AG10803 (cell line): Measurements from ENCODE around the gene TSEN34.

Experiments
- DNase-seq: peaks from one replicate; pipeline ENCODE4 v3.0.0; 2010; ENCODE audit warnings: low read depth
- H3K4me3 ChIP-seq: 2 replicates; pipeline ENCODE4 v1.5.1; 2011; ENCODE audit warnings: mild to moderate bottlenecking, low read length, control low read depth
- TF ChIP-seq, protein P1 (sequence below): conservative IDR thresholded peaks from 2 replicates; pipeline ENCODE4 v1.5.1; 2011; ENCODE audit warnings: mild to moderate bottlenecking, low read length, control low read depth, inconsistent platforms

TSEN34 gene

GRCh38 chr19:54155694-54156093 is 35.4 kb upstream of the TSEN34 start:
- TF ChIP-seq, protein P1, sequence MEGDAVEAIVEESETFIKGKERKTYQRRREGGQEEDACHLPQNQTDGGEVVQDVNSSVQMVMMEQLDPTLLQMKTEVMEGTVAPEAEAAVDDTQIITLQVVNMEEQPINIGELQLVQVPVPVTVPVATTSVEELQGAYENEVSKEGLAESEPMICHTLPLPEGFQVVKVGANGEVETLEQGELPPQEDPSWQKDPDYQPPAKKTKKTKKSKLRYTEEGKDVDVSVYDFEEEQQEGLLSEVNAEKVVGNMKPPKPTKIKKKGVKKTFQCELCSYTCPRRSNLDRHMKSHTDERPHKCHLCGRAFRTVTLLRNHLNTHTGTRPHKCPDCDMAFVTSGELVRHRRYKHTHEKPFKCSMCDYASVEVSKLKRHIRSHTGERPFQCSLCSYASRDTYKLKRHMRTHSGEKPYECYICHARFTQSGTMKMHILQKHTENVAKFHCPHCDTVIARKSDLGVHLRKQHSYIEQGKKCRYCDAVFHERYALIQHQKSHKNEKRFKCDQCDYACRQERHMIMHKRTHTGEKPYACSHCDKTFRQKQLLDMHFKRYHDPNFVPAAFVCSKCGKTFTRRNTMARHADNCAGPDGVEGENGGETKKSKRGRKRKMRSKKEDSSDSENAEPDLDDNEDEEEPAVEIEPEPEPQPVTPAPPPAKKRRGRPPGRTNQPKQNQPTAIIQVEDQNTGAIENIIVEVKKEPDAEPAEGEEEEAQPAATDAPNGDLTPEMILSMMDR: no peak
- H3K4me3 ChIP-seq: no peak overlapping the region
- DNase-seq: no peak

- DNase-seq: no peak
- no peak overlapping the region for H3K4me3 ChIP-seq
- TF ChIP-seq, protein P1: no peak
Measured at GRCh38 chr19:54156490-54156889, 34.6 kb upstream of the TSEN34 start.

- no peak for DNase-seq
- TF ChIP-seq, protein P1: no peak
- H3K4me3 ChIP-seq: no peak overlapping the region
Measured at GRCh38 chr19:54156953-54157352, 34.2 kb upstream of the TSEN34 start.

GRCh38 chr19:54158812-54159351 is 32.2 kb upstream of the TSEN34 start:
- TF ChIP-seq, protein P1: no peak
- H3K4me3 ChIP-seq: peak overlapping the region; percentile 87
- DNase-seq: no peak

DNA sequence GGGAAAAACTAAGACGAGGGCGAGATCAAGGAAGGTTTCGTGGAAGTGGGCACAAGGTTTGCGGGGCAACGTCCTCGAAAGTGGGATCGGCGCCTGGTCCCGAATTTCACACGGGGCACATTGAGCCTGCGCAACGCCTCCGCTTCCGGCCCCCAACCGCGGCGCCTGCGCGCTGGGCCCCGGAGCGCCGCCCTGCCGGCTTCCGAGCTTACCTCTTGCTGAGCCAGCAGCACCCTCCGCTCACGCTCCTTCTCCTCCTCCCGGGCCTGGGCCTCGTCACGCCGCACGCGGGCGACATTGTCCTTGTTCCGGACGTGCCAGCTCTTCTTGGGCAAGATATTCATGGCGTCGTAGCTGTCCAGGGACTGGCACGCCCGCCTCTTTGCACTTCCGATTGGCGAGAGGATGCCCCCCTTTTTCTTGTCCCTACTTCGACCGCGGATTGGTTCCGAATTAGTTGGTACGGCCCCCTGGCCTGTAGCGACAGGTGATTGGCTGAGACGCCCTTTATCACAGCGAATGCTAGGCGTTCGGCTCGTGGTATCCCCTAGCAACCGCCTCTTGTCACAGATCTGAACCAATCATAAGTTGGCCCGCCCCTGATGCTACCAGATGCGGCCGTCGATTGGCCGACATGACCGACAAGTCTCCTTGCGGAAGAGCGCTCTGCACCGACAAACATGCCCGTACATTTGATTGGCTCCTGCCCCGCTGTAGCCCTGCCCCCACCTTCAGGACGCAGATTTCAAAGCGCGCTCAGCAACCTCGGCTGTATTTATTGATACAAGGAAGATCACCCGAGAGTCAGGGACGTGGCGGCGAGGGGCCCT is 31.5 kb upstream of the TSEN34 start, which contains the start of gene LENG1:
LENG1 (minus strand) TSS at position 370 of the 830 bp plus-strand sequence; CDS start at position 344, 26 bp downstream.
- TF ChIP-seq, protein P1: peak; percentile 23
- peak within 1 kb of the TSS; percentile 87 for H3K4me3 ChIP-seq
- peak; percentile 100 for DNase-seq

DNA sequence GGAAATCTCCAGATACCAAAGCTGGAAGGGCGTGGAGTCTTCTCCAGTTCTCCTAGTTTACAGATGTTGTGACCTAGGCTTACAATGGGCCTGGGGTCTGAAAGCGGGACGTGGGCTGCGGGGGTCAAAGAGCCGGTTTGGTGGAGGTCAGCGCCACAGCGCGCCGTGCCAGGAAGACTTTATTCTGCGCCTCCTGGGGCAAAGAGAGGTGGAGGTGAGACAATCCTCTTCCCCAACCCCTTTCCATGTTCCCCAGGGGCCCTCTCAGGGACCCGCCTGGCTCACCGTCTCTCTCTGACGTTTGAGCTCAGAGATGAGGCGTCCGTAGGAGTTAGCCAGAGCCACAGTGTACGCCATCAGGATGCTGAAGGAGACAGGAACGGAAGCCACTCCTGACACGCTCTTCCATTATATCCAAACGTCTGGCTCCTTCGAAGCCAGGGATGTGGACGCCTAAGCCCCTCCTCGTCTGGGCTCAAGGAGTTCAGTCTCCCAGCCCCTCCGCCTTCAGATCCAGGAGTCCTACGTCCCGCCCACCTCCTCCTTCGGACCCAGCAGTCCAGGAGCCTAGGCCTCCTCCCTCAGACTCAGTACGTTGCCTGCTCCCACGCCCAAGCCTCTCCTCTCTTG is 30.8 kb upstream of the TSEN34 start:
- TF ChIP-seq, protein P1: no peak
- peak overlapping the region; percentile 72 for H3K4me3 ChIP-seq
- no peak for DNase-seq
